ENCODE measurements around the gene EMP1.

The EMP1 gene

GRCh38 chr12:13154027-13154538 lies 42.4 kb upstream of the EMP1 start:
- peak; percentile 52 for DNase-seq (ENCODE audit: extremely low read depth, low read depth)
- TF ChIP-seq CTCF (IDR thresholded peaks at IDR 0.05; ENCODE audit: low read depth, low read length): no peak

- TF ChIP-seq CTCF (IDR thresholded peaks at IDR 0.05; ENCODE audit: low read depth, low read length): no peak
- no peak for DNase-seq (ENCODE audit: extremely low read depth, low read depth)
These were observed 41.7 kb upstream of the EMP1 start for GRCh38 chr12:13154831-13155230.

GRCh38 chr12:13156277-13156676 lies 40.2 kb upstream of the EMP1 start:
- DNase-seq (ENCODE audit: extremely low read depth, low read depth): no peak
- TF ChIP-seq CTCF (IDR thresholded peaks at IDR 0.05; ENCODE audit: low read depth, low read length): no peak

- no peak for DNase-seq (ENCODE audit: extremely low read depth, low read depth)
- TF ChIP-seq CTCF (IDR thresholded peaks at IDR 0.05; ENCODE audit: low read depth, low read length): no peak; the same call in 1 of the 2 replicates
These were observed 35.4 kb upstream of the EMP1 start for GRCh38 chr12:13161172-13161571.

GRCh38 chr12:13162904-13163303 lies 33.6 kb upstream of the EMP1 start:
- TF ChIP-seq CTCF (IDR thresholded peaks at IDR 0.05; ENCODE audit: low read depth, low read length): no peak
- DNase-seq (ENCODE audit: extremely low read depth, low read depth): no peak

- no peak for TF ChIP-seq CTCF (IDR thresholded peaks at IDR 0.05; ENCODE audit: low read depth, low read length)
- no peak for DNase-seq (ENCODE audit: extremely low read depth, low read depth)
These were observed 32.5 kb upstream of the EMP1 start for GRCh38 chr12:13163868-13164635.

GRCh38 chr12:13164921-13165616 lies 31.5 kb upstream of the EMP1 start:
- DNase-seq (ENCODE audit: extremely low read depth, low read depth): no peak
- TF ChIP-seq CTCF (IDR thresholded peaks at IDR 0.05; ENCODE audit: low read depth, low read length): no peak

Data from AG09319 (cell line).